ENCODE data around the gene CHD6. TPM values are rescaled to one million over a fixed set of nuclear protein-coding genes. Genes with fewer than 3 reads are reported as not detected.

The CHD6 gene
- total and polyA plus RNA-seq, 11 donors: 6.5 to 52.8 (median 38.9) TPM

- TF ChIP-seq POLR2A (IDR thresholded peaks at IDR 0.05) (no peak), CTCF (IDR thresholded peaks at IDR 0.05) (no peak)
- Histone ChIP-seq H3K27ac (peak overlapping the region in 11 of 12 donors; percentile 5 to 75 (median 38)), H3K27me3 (no peaks in the 10 kb centered on the region), H3K9me3 (peaks cover 0 to 1% (median 0%) of the 10 kb centered on the region in 12 donors), H3K4me1 (peaks cover 0 to 66% (median 39%) of the 10 kb centered on the region in 12 donors), H3K36me3 (peaks cover 0 to 34% (median 17%) of the 10 kb centered on the region in 9 donors), H3K4me3 (no peak overlapping the region)
- WGBS, 4 donors: 26 to 51% (median 34%) methylated on average over 7 of the region's 7 CpGs
- ATAC-seq: peak in 3 of 4 donors; percentile 39 to 61 (median 57)
- intact Hi-C loops (cut with DNase I): loop anchor here in 5 of 10 donors (5.0 to 10.0 kb wide), 4 partner anchors 105 to 185 kb away; partner anchors contain the start of gene CHD6 (in 3 of the 5)
- peak in 1 of 5 donors; percentile 40 for DNase-seq
Observed at GRCh38 chr20:41510224-41510623, 108.0 kb downstream of the CHD6 start.

- 20 to 35% (median 30%) methylated on average over 9 of the region's 9 CpGs for WGBS, 4 donors
- DNase-seq (peak in 4 of 5 donors; percentile 38 to 59 (median 50)), ATAC-seq (peak; percentile 78 to 88 (median 81))
- Histone ChIP-seq H3K4me1 (peaks cover 0 to 60% (median 39%) of the 10 kb centered on the region in 12 donors), H3K9me3 (peaks cover 0 to 8% (median 0%) of the 10 kb centered on the region in 12 donors), H3K4me3 (no peak overlapping the region), H3K27ac (peak overlapping the region in 11 of 12 donors; percentile 5 to 75 (median 38)), H3K27me3 (no peaks in the 10 kb centered on the region), H3K36me3 (peaks cover 0 to 32% (median 17%) of the 10 kb centered on the region in 9 donors)
- intact Hi-C loops (cut with DNase I): loop anchor here in 6 of 10 donors (5.0 to 10.0 kb wide), 5 partner anchors 105 to 185 kb away; partner anchors contain the start of gene CHD6 (in 5 of the 6)
- TF ChIP-seq CTCF (IDR thresholded peaks at IDR 0.05): no peak
Observed at GRCh38 chr20:41509316-41510200, 108.6 kb downstream of the CHD6 start.

- Histone ChIP-seq H3K9me3 (peaks cover 0 to 13% (median 0%) of the 10 kb centered on the region in 12 donors), H3K27ac (peak overlapping the region in 1 of 12 donors; percentile 18), H3K4me1 (peaks cover 0 to 47% (median 34%) of the 10 kb centered on the region in 12 donors), H3K27me3 (no peaks in the 10 kb centered on the region), H3K36me3 (peaks cover 0 to 25% (median 16%) of the 10 kb centered on the region in 9 donors), H3K4me3 (no peak overlapping the region)
- no peak for DNase-seq
- WGBS, 4 donors: 38 to 59% (median 54%) methylated on average over 6 of the region's 6 CpGs
- peak in 3 of 4 donors; percentile 34 to 53 (median 52) for ATAC-seq
- TF ChIP-seq CTCF (IDR thresholded peaks at IDR 0.05) (peak in 1 of 12 donors; percentile 11), POLR2A (IDR thresholded peaks at IDR 0.05) (no peak)
- intact Hi-C loops (cut with DNase I): loop anchor here in 4 of 10 donors (5.0 to 10.0 kb wide), 4 partner anchors 106 to 186 kb away; partner anchors contain the start of gene CHD6 (in 2 of the 4)
Observed at GRCh38 chr20:41508335-41508734, 109.8 kb downstream of the CHD6 start.

GRCh38 chr20:41507851-41508250, 110.3 kb downstream of the CHD6 start:
- H3K27ac ChIP-seq: no peak overlapping the region
- intact Hi-C loops (cut with DNase I): loop anchor here in 4 of 10 donors (5.0 to 10.0 kb wide), 4 partner anchors 107 to 187 kb away; partner anchors contain the start of gene CHD6 (in 2 of the 4)
- H3K4me3 ChIP-seq: no peak overlapping the region
- DNase-seq (no peak), ATAC-seq (no peak)
- peaks cover 0 to 21% (median 11%) of the 10 kb centered on the region in 9 donors for H3K36me3 ChIP-seq
- peaks cover 0 to 47% (median 33%) of the 10 kb centered on the region in 12 donors for H3K4me1 ChIP-seq
- H3K9me3 ChIP-seq: peaks cover 0 to 13% (median 0%) of the 10 kb centered on the region in 12 donors
- no peak for TF ChIP-seq CTCF (IDR thresholded peaks at IDR 0.05)
- no peak for TF ChIP-seq POLR2A (IDR thresholded peaks at IDR 0.05)
- no peaks in the 10 kb centered on the region for H3K27me3 ChIP-seq

Data from heart left ventricle (tissue), 16 donors.